Fibroblast of skin of scalp (primary cell): Measurements from ENCODE around the gene RAB40C.
A peak's percentile ranks its signal among the peaks of the same experiment; 100 is the strongest.

Source experiments
- DNase-seq: peaks from one replicate; pipeline ENCODE4 v3.0.0-alpha.2; 2013

Gene RAB40C

GRCh38 chr16:633336-634050 is 43.6 kb downstream of the RAB40C start:
- no peak for DNase-seq

GRCh38 chr16:634051-634670 is 44.3 kb downstream of the RAB40C start:
- DNase-seq = no peak

- DNase-seq = no peak
These were observed 45.1 kb downstream of the RAB40C start for GRCh38 chr16:634996-635395.

- no peak for DNase-seq
These were observed 45.8 kb downstream of the RAB40C start for GRCh38 chr16:635573-636205.

GRCh38 chr16:636206-637080 is 46.6 kb downstream of the RAB40C start, which contains the start of gene METTL26:
TSS of gene METTL26 (minus strand) at chr16:636305. CDS start at chr16:636290, 15 bp downstream.
- DNase-seq = peak; percentile 96

GRCh38 chr16:637081-638018 is 47.5 kb downstream of the RAB40C start:
- DNase-seq = peak; percentile 92

- no peak for DNase-seq
These were observed 48.2 kb downstream of the RAB40C start for GRCh38 chr16:638034-638543.

GRCh38 chr16:638836-639235 is 49.0 kb downstream of the RAB40C start:
- DNase-seq = no peak

- DNase-seq = no peak
These were observed 50.7 kb downstream of the RAB40C start for GRCh38 chr16:640614-641013.

- peak; percentile 71 for DNase-seq
These were observed 51.7 kb downstream of the RAB40C start, which contains the start of gene MCRIP2 for GRCh38 chr16:641326-642188. TSS of gene MCRIP2 (plus strand) at chr16:641828. CDS start at chr16:641992, 164 bp downstream.

- no peak for DNase-seq
These were observed 52.6 kb downstream of the RAB40C start for GRCh38 chr16:642189-643049.

- no peak for DNase-seq
These were observed 53.1 kb downstream of the RAB40C start for GRCh38 chr16:643050-643368.

- DNase-seq = no peak
These were observed 54.7 kb downstream of the RAB40C start for GRCh38 chr16:644556-644955.

- DNase-seq = no peak
These were observed 56.2 kb downstream of the RAB40C start for GRCh38 chr16:645852-646678.

GRCh38 chr16:646679-647172 is 56.9 kb downstream of the RAB40C start:
- DNase-seq = no peak

- DNase-seq = no peak
These were observed 57.5 kb downstream of the RAB40C start for GRCh38 chr16:647173-647902.

- peak; percentile 22 for DNase-seq
These were observed 58.4 kb downstream of the RAB40C start for GRCh38 chr16:648071-648780.
